ENCODE measurements around the gene TLL1. TPM values are rescaled to one million over a fixed set of nuclear protein-coding genes. Genes with fewer than 3 reads are reported as not detected.

Gene TLL1
- total RNA-seq, 4 donors from 2014 or later: 5.6 to 10.9 (median 8.6) TPM

DNA sequence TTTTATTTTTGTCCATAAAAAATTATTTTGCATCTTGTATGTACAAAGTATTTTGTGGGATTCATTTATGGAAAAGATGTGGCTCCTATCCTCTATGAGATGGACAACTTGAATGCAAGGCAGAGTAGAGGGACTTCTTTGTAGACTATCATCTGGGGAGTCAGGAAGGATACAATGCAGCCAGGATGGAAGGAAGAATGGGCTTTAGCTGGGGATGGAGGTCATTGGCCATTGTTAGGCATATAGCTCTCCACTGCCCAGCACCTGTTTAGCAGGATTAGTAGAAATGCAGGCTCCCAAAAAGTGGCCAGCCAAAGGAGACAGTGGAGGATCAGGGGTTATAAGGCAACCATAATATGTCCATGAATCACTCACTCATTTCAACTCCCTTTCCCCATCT is 5.1 kb upstream of the TLL1 start:
- no peak for TF ChIP-seq POLR2A (IDR thresholded peaks at IDR 0.05; ENCODE audit: low read depth)
- no peak for TF ChIP-seq EP300 (IDR thresholded peaks at IDR 0.05)
- TF ChIP-seq, protein P1, sequence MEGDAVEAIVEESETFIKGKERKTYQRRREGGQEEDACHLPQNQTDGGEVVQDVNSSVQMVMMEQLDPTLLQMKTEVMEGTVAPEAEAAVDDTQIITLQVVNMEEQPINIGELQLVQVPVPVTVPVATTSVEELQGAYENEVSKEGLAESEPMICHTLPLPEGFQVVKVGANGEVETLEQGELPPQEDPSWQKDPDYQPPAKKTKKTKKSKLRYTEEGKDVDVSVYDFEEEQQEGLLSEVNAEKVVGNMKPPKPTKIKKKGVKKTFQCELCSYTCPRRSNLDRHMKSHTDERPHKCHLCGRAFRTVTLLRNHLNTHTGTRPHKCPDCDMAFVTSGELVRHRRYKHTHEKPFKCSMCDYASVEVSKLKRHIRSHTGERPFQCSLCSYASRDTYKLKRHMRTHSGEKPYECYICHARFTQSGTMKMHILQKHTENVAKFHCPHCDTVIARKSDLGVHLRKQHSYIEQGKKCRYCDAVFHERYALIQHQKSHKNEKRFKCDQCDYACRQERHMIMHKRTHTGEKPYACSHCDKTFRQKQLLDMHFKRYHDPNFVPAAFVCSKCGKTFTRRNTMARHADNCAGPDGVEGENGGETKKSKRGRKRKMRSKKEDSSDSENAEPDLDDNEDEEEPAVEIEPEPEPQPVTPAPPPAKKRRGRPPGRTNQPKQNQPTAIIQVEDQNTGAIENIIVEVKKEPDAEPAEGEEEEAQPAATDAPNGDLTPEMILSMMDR (IDR thresholded peaks at IDR 0.05): no peak
- TF ChIP-seq POLR2AphosphoS5 (IDR thresholded peaks at IDR 0.05): no peak
- no peak overlapping the region for H3K27ac ChIP-seq (replicated peaks in 1 of 4)
- DNase-seq (ENCODE audit: extremely low spot score): no peak
- no peaks in the 10 kb centered on the region for H3K27me3 ChIP-seq
- peaks cover 6 to 15% (median 12%) of the 10 kb centered on the region in 4 donors for H3K4me1 ChIP-seq
- H3K9me3 ChIP-seq: no peaks in the 10 kb centered on the region
- no peaks in the 10 kb centered on the region for H3K36me3 ChIP-seq
- intact Hi-C loops (cut with DNase I): no loop called here
- no peak overlapping the region for H3K4me3 ChIP-seq

DNA sequence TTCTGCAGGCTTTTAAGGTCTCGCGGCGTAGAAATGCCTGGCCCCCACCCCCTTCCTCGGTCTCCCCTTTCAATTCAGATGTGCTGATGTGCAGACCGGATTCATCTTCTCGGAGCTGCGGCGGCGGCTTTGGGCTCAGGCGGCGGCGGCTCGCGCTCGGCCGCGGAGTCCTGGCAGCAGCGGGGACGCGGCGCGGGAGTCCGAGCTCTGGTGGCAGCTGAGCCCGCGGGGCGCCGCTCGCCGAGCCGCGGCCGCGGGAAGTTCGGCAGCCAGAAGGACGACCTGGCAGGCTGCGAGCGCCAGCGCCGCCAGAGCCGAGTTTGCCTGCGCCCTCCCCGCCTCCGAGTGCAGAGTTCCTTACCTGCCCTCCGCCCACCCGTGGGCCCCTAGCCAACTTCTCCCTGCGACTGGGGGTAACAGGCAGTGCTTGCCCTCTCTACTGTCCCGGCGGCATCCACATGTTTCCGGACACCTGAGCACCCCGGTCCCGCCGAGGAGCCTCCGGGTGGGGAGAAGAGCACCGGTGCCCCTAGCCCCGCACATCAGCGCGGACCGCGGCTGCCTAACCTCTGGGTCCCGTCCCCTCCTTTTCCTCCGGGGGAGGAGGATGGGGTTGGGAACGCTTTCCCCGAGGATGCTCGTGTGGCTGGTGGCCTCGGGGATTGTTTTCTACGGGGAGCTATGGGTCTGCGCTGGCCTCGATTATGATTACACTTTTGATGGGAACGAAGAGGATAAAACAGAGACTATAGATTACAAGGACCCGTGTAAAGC is 448 bp downstream of the TLL1 start:
- TF ChIP-seq POLR2AphosphoS5 (IDR thresholded peaks at IDR 0.05): no peak
- no peak for TF ChIP-seq POLR2A (IDR thresholded peaks at IDR 0.05; ENCODE audit: low read depth)
- TF ChIP-seq EP300 (IDR thresholded peaks at IDR 0.05): no peak
- TF ChIP-seq, protein P1 (IDR thresholded peaks at IDR 0.05): no peak
- WGBS: 0% methylated on average over 13 of the region's 70 CpGs
- DNase-seq (ENCODE audit: extremely low spot score): no peak
- H3K4me1 ChIP-seq: peaks cover 14 to 56% (median 46%) of the 10 kb centered on the region in 4 donors
- no peaks in the 10 kb centered on the region for H3K9me3 ChIP-seq
- H3K4me3 ChIP-seq: peak overlapping the region; percentile 58 to 71 (median 71)
- intact Hi-C loops (cut with DNase I): no loop called here
- H3K27me3 ChIP-seq: peaks cover 0 to 12% (median 0%) of the 10 kb centered on the region in 4 donors
- H3K27ac ChIP-seq (replicated peaks in 1 of 4): peak overlapping the region; percentile 78 to 84 (median 79)
- H3K36me3 ChIP-seq: no peaks in the 10 kb centered on the region

DNA sequence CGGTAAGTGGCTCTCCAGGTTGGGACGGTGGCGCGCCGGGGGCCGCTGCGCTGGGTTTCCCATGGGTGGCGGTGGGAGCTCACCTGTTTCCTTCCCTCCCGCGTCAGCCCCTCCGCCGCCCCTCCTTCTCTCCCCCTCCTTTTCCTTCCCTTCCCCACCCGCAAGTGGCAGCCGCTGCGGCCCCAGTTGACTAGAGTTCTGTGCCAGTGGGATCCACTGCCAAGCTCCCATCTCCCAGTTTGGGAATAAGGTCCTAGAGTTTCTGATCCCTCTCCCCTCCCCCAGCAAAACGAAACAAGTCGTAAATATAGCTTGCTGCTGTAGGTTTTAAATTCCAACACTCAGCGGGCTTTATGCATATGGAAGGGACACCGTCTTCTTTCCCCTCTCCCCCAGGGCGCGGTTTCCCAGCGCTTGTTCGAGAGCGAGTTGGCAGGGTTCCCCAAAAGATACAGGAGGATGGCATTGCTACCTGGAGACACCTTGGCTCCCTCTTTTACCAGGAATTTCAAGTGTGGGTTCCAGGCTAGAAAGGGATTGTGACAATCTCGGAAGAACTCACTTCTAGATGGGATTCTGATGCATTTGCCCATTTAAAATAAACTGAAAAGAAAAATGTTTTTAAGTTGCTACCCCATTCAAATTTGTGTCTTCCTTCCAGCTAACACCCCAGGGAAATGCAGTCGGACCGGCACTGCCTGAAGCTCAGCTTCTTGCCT is 1.2 kb downstream of the TLL1 start:
- 1% methylated on average over 24 of the region's 27 CpGs for whole genome bisulfite sequencing
- Histone ChIP-seq H3K4me1 (peaks cover 14 to 56% (median 46%) of the 10 kb centered on the region in 4 donors), H3K4me3 (peak overlapping the region; percentile 58 to 71 (median 71)), H3K27ac (replicated peaks in 1 of 4) (peak overlapping the region; percentile 78 to 84 (median 79)), H3K36me3 (no peaks in the 10 kb centered on the region), H3K9me3 (no peaks in the 10 kb centered on the region), H3K27me3 (peaks cover 0 to 12% (median 0%) of the 10 kb centered on the region in 4 donors)
- no peak for DNase-seq (ENCODE audit: extremely low spot score)
- intact Hi-C loops (cut with DNase I): no loop called here
- TF ChIP-seq POLR2A (IDR thresholded peaks at IDR 0.05; ENCODE audit: low read depth) (no peak), EP300 (IDR thresholded peaks at IDR 0.05) (no peak), POLR2AphosphoS5 (IDR thresholded peaks at IDR 0.05) (no peak)
- TF ChIP-seq, protein P1 (IDR thresholded peaks at IDR 0.05): no peak

DNA sequence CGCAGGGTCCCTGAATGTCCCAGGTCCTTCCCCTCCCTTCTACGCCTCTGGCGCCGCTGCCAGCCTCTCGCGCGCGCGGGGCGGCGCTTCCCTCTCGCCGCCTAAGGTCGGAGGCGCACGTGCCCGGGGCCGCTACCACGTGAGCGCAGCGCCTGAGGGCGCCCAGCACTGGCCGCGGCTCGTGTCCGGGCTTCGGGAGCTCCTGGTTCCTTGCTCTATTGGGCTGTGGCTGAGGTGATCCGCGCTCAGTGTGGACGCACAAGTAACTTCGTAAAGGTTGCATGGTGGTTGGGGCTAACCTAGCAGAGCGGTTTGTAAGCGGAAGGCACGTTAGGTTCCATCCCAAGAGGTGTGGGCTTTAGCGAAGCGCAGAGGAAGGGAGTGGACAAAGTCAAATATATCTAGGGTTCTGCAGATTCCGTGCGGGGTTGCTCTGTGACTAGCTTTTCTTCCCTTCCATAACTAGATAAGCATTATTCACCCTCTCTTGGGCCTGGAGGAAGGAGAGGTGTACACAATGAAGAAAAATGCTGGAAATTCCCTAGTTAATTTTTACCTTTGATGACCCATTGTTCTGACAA is 1.8 kb downstream of the TLL1 start:
- H3K4me3 ChIP-seq: peak overlapping the region; percentile 58 to 71 (median 71)
- no peak for DNase-seq (ENCODE audit: extremely low spot score)
- H3K27ac ChIP-seq (replicated peaks in 1 of 4): peak overlapping the region; percentile 78 to 84 (median 79)
- TF ChIP-seq POLR2A (IDR thresholded peaks at IDR 0.05; ENCODE audit: low read depth) (no peak), POLR2AphosphoS5 (IDR thresholded peaks at IDR 0.05) (peak; percentile 70)
- intact Hi-C loops (cut with DNase I): no loop called here
- peaks cover 14 to 61% (median 48%) of the 10 kb centered on the region in 4 donors for H3K4me1 ChIP-seq
- H3K27me3 ChIP-seq: peaks cover 0 to 12% (median 0%) of the 10 kb centered on the region in 4 donors
- 15% methylated on average over 8 of the region's 38 CpGs for WGBS
- H3K36me3 ChIP-seq: no peaks in the 10 kb centered on the region
- H3K9me3 ChIP-seq: no peaks in the 10 kb centered on the region

DNA sequence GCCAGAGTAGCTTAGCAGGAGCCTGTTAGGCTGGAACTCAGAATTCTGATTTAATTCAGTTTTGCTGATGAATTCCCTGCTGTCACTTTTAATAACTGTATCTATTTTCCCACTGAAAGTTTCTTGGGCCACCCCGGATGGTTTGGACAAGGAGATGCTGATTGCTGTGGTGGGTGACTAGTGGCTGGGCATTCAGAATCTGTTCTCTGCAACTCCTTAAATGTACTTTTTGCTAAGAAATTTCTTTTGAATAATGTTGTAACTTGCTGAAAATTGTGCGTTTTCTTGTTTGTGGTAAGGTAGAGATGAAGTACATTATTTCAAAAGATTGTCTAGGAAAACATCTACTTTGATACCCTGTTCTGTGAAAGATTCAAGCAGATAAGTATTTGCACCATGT is 2.4 kb downstream of the TLL1 start:
- DNase-seq (ENCODE audit: extremely low spot score): no peak
- WGBS: 73% methylated on average over 2 of the region's 2 CpGs
- Histone ChIP-seq H3K4me3 (peak overlapping the region; percentile 58 to 71 (median 71)), H3K36me3 (no peaks in the 10 kb centered on the region), H3K27ac (replicated peaks in 1 of 4) (peak overlapping the region in 2 of 4 donors; percentile 78 to 84), H3K4me1 (peaks cover 14 to 63% (median 50%) of the 10 kb centered on the region in 4 donors), H3K27me3 (peaks cover 0 to 12% (median 0%) of the 10 kb centered on the region in 4 donors), H3K9me3 (no peaks in the 10 kb centered on the region)
- intact Hi-C loops (cut with DNase I): no loop called here
- no peak for TF ChIP-seq EP300 (IDR thresholded peaks at IDR 0.05)
- TF ChIP-seq POLR2A (IDR thresholded peaks at IDR 0.05; ENCODE audit: low read depth): no peak
- no peak for TF ChIP-seq POLR2AphosphoS5 (IDR thresholded peaks at IDR 0.05)
- TF ChIP-seq, protein P1 (IDR thresholded peaks at IDR 0.05): no peak

All from esophagus muscularis mucosa (tissue), 4 donors.